Measurements from ENCODE around the gene CFAP47. TPM values are rescaled to one million over a fixed set of nuclear protein-coding genes. Genes with fewer than 3 reads are reported as not detected.

Gene CFAP47
- total and polyA plus RNA-seq, 2 of the 8 experiments (the other 6 are each of a cell fraction or from before 2014, with no cell fraction given), result 0.04 TPM; not detected in 1

DNA sequence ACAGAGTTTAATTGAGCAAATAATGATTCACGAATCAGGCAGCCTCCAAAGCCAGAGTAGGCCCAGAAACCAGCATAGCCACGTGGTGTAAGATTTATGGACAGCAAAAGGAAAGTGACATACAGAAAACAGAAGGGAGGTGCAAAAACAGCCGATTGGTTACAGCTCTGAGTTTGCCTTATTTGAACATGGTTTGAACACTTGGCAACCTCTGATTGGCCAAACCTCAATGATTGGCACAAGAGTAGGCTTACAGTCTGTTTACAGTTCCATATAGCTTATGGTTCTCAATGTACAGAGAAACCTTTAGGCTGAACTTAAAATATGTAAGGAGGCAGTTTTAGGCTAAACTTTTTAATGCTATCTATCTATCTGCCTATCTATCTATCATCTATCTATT is 394.8 kb downstream of the CFAP47 start (continued):
- TF ChIP-seq, protein P1, sequence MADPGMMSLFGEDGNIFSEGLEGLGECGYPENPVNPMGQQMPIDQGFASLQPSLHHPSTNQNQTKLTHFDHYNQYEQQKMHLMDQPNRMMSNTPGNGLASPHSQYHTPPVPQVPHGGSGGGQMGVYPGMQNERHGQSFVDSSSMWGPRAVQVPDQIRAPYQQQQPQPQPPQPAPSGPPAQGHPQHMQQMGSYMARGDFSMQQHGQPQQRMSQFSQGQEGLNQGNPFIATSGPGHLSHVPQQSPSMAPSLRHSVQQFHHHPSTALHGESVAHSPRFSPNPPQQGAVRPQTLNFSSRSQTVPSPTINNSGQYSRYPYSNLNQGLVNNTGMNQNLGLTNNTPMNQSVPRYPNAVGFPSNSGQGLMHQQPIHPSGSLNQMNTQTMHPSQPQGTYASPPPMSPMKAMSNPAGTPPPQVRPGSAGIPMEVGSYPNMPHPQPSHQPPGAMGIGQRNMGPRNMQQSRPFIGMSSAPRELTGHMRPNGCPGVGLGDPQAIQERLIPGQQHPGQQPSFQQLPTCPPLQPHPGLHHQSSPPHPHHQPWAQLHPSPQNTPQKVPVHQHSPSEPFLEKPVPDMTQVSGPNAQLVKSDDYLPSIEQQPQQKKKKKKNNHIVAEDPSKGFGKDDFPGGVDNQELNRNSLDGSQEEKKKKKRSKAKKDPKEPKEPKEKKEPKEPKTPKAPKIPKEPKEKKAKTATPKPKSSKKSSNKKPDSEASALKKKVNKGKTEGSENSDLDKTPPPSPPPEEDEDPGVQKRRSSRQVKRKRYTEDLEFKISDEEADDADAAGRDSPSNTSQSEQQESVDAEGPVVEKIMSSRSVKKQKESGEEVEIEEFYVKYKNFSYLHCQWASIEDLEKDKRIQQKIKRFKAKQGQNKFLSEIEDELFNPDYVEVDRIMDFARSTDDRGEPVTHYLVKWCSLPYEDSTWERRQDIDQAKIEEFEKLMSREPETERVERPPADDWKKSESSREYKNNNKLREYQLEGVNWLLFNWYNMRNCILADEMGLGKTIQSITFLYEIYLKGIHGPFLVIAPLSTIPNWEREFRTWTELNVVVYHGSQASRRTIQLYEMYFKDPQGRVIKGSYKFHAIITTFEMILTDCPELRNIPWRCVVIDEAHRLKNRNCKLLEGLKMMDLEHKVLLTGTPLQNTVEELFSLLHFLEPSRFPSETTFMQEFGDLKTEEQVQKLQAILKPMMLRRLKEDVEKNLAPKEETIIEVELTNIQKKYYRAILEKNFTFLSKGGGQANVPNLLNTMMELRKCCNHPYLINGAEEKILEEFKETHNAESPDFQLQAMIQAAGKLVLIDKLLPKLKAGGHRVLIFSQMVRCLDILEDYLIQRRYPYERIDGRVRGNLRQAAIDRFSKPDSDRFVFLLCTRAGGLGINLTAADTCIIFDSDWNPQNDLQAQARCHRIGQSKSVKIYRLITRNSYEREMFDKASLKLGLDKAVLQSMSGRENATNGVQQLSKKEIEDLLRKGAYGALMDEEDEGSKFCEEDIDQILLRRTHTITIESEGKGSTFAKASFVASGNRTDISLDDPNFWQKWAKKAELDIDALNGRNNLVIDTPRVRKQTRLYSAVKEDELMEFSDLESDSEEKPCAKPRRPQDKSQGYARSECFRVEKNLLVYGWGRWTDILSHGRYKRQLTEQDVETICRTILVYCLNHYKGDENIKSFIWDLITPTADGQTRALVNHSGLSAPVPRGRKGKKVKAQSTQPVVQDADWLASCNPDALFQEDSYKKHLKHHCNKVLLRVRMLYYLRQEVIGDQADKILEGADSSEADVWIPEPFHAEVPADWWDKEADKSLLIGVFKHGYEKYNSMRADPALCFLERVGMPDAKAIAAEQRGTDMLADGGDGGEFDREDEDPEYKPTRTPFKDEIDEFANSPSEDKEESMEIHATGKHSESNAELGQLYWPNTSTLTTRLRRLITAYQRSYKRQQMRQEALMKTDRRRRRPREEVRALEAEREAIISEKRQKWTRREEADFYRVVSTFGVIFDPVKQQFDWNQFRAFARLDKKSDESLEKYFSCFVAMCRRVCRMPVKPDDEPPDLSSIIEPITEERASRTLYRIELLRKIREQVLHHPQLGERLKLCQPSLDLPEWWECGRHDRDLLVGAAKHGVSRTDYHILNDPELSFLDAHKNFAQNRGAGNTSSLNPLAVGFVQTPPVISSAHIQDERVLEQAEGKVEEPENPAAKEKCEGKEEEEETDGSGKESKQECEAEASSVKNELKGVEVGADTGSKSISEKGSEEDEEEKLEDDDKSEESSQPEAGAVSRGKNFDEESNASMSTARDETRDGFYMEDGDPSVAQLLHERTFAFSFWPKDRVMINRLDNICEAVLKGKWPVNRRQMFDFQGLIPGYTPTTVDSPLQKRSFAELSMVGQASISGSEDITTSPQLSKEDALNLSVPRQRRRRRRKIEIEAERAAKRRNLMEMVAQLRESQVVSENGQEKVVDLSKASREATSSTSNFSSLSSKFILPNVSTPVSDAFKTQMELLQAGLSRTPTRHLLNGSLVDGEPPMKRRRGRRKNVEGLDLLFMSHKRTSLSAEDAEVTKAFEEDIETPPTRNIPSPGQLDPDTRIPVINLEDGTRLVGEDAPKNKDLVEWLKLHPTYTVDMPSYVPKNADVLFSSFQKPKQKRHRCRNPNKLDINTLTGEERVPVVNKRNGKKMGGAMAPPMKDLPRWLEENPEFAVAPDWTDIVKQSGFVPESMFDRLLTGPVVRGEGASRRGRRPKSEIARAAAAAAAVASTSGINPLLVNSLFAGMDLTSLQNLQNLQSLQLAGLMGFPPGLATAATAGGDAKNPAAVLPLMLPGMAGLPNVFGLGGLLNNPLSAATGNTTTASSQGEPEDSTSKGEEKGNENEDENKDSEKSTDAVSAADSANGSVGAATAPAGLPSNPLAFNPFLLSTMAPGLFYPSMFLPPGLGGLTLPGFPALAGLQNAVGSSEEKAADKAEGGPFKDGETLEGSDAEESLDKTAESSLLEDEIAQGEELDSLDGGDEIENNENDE (IDR thresholded peaks at IDR 0.05; ENCODE audit: insufficient replicate concordance, low read length), result no peak
- TF ChIP-seq EP300 (IDR thresholded peaks at IDR 0.05; ENCODE audit: borderline replicate concordance in 1 of 2, low read depth in 2 of 2, low read length in 2 of 2) (no peak), SP4 (IDR thresholded peaks at IDR 0.05; ENCODE audit: low read length) (no peak), TEAD4 (IDR thresholded peaks at IDR 0.05; ENCODE audit: low read depth, low read length) (no peak), HDAC2 (IDR thresholded peaks at IDR 0.05; ENCODE audit: borderline replicate concordance in 1 of 2, low read depth in 2 of 2, low read length in 2 of 2) (no peak), RAD21 (IDR thresholded peaks at IDR 0.05 in 1 of 2, conservative IDR thresholded peaks at IDR 0.05 in 1 of 2; ENCODE audit: low read depth in 2 of 2, low read length in 2 of 2) (no peak), CHD2 (IDR thresholded peaks at IDR 0.05; ENCODE audit: low read length) (no peak)
- TF ChIP-seq, protein P2, sequence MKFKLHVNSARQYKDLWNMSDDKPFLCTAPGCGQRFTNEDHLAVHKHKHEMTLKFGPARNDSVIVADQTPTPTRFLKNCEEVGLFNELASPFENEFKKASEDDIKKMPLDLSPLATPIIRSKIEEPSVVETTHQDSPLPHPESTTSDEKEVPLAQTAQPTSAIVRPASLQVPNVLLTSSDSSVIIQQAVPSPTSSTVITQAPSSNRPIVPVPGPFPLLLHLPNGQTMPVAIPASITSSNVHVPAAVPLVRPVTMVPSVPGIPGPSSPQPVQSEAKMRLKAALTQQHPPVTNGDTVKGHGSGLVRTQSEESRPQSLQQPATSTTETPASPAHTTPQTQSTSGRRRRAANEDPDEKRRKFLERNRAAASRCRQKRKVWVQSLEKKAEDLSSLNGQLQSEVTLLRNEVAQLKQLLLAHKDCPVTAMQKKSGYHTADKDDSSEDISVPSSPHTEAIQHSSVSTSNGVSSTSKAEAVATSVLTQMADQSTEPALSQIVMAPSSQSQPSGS (IDR thresholded peaks at IDR 0.05; ENCODE audit: low read length), result no peak

All from H1 (cell line).